GM23338 (cell line): Measurements from ENCODE around the gene ARL5C. TPM values are rescaled to one million over a fixed set of nuclear protein-coding genes. Genes with fewer than 3 reads are reported as not detected.
A peak's percentile ranks its signal among the peaks of the same experiment; 100 is the strongest.

ENCODE experiments used
- ATAC-seq: fragments of 200-7000 bp; cut with Tn5 transposase; 3 replicates; pipeline ENCODE4 v1.9.1; 2020
- DNase-seq: peaks from one replicate; pipeline ENCODE4 v3.0.0-alpha.2; 2015; ENCODE audit warnings: low spot score
- H2AFZ ChIP-seq: fragments of 200-600 bp; sonication (generic); 2 replicates; pipeline ENCODE4 v1.8.0; 2016; ENCODE audit warnings: antibody characterized with exemption, mild to moderate bottlenecking, moderate library complexity
- H3F3A ChIP-seq: fragments of 200-600 bp; sonication (generic); replicated peaks from 2 replicates; pipeline ENCODE4 v1.8.0; 2017; ENCODE audit warnings: antibody characterized with exemption, mixed run types, low read depth
- H3K27ac ChIP-seq: fragments of 200-600 bp; sonication (generic); 2 replicates; pipeline ENCODE4 v1.6.1; 2016; ENCODE audit warnings: low read depth
- H3K27me3 ChIP-seq: fragments of 200-600 bp; sonication (generic); 2 replicates; pipeline ENCODE4 v1.8.0; 2016; ENCODE audit warnings: mild to moderate bottlenecking, mixed run types, moderate library complexity; ENCODE audit not compliant: insufficient read depth
- H3K36me3 ChIP-seq: fragments of 200-600 bp; sonication (generic); 2 replicates; pipeline ENCODE4 v1.8.0; 2016; ENCODE audit warnings: mild to moderate bottlenecking; ENCODE audit not compliant: insufficient read depth
- H3K4me1 ChIP-seq: fragments of 200-600 bp; sonication (generic); 2 replicates; pipeline ENCODE4 v1.8.0; 2016; ENCODE audit warnings: mild to moderate bottlenecking, moderate library complexity; ENCODE audit not compliant: insufficient read depth
- H3K4me2 ChIP-seq: fragments of 200-600 bp; sonication (generic); 2 replicates; pipeline ENCODE4 v1.7.1; 2017; ENCODE audit warnings: mixed run types
- H3K4me3 ChIP-seq: fragments of 200-600 bp; sonication (generic); 2 replicates; pipeline ENCODE4 v1.6.1; 2016; ENCODE audit warnings: mixed run types
- H3K79me2 ChIP-seq: fragments of 200-600 bp; sonication (generic); replicated peaks from 2 replicates; pipeline ENCODE4 v1.8.0; 2017; ENCODE audit warnings: mild to moderate bottlenecking; ENCODE audit not compliant: insufficient read depth
- H3K9me2 ChIP-seq: fragments of 200-600 bp; sonication (generic); 2 replicates; pipeline ENCODE4 v1.8.0; 2017; ENCODE audit not compliant: insufficient read depth
- H4K20me1 ChIP-seq: fragments of 200-600 bp; sonication (generic); replicated peaks from 2 replicates; pipeline ENCODE4 v1.8.0; 2017; ENCODE audit warnings: mild to moderate bottlenecking; ENCODE audit not compliant: insufficient read depth
- H3K27ac Mint-ChIP-seq: 2 replicates; pipeline ENCODE4 v1.8.0; 2020; ENCODE audit warnings: inconsistent platforms, mild to moderate bottlenecking, moderate library complexity, mixed read lengths
- H3K27me3 Mint-ChIP-seq: 3 replicates; pipeline ENCODE4 v1.8.0; 2022; ENCODE audit warnings: low read depth, mild to moderate bottlenecking, moderate library complexity, mixed read lengths, inconsistent platforms; ENCODE audit not compliant: insufficient read depth, poor library complexity
- H3K36me3 Mint-ChIP-seq: 3 replicates; pipeline ENCODE4 v1.8.0; 2021; ENCODE audit warnings: low read depth, mild to moderate bottlenecking, inconsistent platforms, moderate library complexity, mixed read lengths
- H3K4me1 Mint-ChIP-seq: 3 replicates; pipeline ENCODE4 v1.8.0; 2020; ENCODE audit warnings: mild to moderate bottlenecking, inconsistent platforms, mixed read lengths
- H3K4me3 Mint-ChIP-seq: 3 replicates; pipeline ENCODE4 v1.8.0; 2021; ENCODE audit warnings: moderate library complexity, mild to moderate bottlenecking, inconsistent platforms, mixed read lengths
- H3K9me3 Mint-ChIP-seq: 3 replicates; pipeline ENCODE4 v1.8.0; 2020; ENCODE audit warnings: moderate library complexity, mild to moderate bottlenecking, inconsistent platforms, mixed read lengths
- ETS1 ChIP-seq: IDR thresholded peaks from 2 replicates; pipeline ENCODE4 v1.6.1; 2016; ENCODE audit warnings: antibody characterized with exemption
- EZH2 ChIP-seq: fragments of 200-600 bp; sonication (generic); IDR thresholded peaks from one replicate; pipeline ENCODE4 v1.8.0; 2017; ENCODE audit warnings: antibody characterized with exemption, mild to moderate bottlenecking, low read depth; ENCODE audit not compliant: unreplicated experiment
- EZH2phosphoT487 ChIP-seq: fragments of 200-600 bp; sonication (generic); IDR thresholded peaks from one replicate; pipeline ENCODE4 v1.8.1; 2018; ENCODE audit warnings: antibody characterized with exemption; ENCODE audit not compliant: unreplicated experiment
- JUNB ChIP-seq: IDR thresholded peaks from one replicate; pipeline ENCODE4 v1.6.1; 2016; ENCODE audit warnings: antibody characterized with exemption; ENCODE audit not compliant: unreplicated experiment
- NANOG ChIP-seq: IDR thresholded peaks from 2 replicates; pipeline ENCODE4 v1.6.1; 2016; ENCODE audit warnings: antibody characterized with exemption, borderline replicate concordance
- POLR2AphosphoS5 ChIP-seq: IDR thresholded peaks from 2 replicates; pipeline ENCODE4 v1.6.1; 2016; ENCODE audit warnings: antibody characterized with exemption, low read depth
- STAT1 ChIP-seq: IDR thresholded peaks from one replicate; pipeline ENCODE4 v1.6.1; 2016; ENCODE audit warnings: antibody characterized with exemption; ENCODE audit not compliant: unreplicated experiment
- ZNF114 ChIP-seq: fragments of 250-450 bp; sonication (Bioruptor Pico); IDR thresholded peaks from 2 replicates; pipeline ENCODE4 v1.5.0; 2020; ENCODE audit warnings: mild to moderate bottlenecking, moderate library complexity
- ZNF331 ChIP-seq: fragments of 250-450 bp; sonication (Bioruptor Pico); IDR thresholded peaks from 2 replicates; pipeline ENCODE4 v1.5.0; 2020; ENCODE audit warnings: low read depth, mild to moderate bottlenecking, moderate library complexity
- ZNF462 ChIP-seq: fragments of 250-450 bp; sonication (Bioruptor Pico); IDR thresholded peaks from 2 replicates; pipeline ENCODE4 v1.5.0; 2020; ENCODE audit warnings: mild to moderate bottlenecking, moderate library complexity
- polyA plus RNA-seq: library from polyadenylated mRNA; unstranded; fragments of >200 nt; fragmentation: Nextera tagmentation; extraction: Ambion mirVana; gene quantifications from 2 replicates; pipeline ENCODE4 v1.2.1, GENCODE V29; 2016
- total RNA-seq: library from RNA; depleted of rRNA; stranded (reverse); fragments of >200 nt; shearing (Covaris generic); gene quantifications from 2 replicates; pipeline ENCODE4 v1.2.3, GENCODE V29; 2014
- TF ChIP-seq, protein P1 (sequence below), 2 experiments: fragments of 200-600 bp in 1 of 2; sonication (generic) in 1 of 2; conservative IDR thresholded peaks; 2 replicates each; pipeline versions ENCODE4 v1.5.1 to v1.6.1; 2016 to 2017; ENCODE audit warnings: antibody characterized with exemption in 2 of 2, low read depth in 2 of 2, mild to moderate bottlenecking in 2 of 2, moderate library complexity in 1 of 2

The ARL5C gene
- total and polyA plus RNA-seq, 2 experiments from 2014 or later: not detected

- TF ChIP-seq, protein P1, sequence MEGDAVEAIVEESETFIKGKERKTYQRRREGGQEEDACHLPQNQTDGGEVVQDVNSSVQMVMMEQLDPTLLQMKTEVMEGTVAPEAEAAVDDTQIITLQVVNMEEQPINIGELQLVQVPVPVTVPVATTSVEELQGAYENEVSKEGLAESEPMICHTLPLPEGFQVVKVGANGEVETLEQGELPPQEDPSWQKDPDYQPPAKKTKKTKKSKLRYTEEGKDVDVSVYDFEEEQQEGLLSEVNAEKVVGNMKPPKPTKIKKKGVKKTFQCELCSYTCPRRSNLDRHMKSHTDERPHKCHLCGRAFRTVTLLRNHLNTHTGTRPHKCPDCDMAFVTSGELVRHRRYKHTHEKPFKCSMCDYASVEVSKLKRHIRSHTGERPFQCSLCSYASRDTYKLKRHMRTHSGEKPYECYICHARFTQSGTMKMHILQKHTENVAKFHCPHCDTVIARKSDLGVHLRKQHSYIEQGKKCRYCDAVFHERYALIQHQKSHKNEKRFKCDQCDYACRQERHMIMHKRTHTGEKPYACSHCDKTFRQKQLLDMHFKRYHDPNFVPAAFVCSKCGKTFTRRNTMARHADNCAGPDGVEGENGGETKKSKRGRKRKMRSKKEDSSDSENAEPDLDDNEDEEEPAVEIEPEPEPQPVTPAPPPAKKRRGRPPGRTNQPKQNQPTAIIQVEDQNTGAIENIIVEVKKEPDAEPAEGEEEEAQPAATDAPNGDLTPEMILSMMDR (conservative IDR thresholded peaks at IDR 0.05; ENCODE audit: low read depth in 2 of 2): no peak
- no peak for TF ChIP-seq EZH2phosphoT487
- no peak for TF ChIP-seq JUNB
Observed at GRCh38 chr17:39208136-39208535, 42.2 kb upstream of the ARL5C start (continued).

GRCh38 chr17:39205112-39205526, 39.2 kb upstream of the ARL5C start:
- no peak overlapping the region for H3K4me2 ChIP-seq
- peaks cover 59% of the 10 kb centered on the region for H3F3A ChIP-seq
- no peak overlapping the region for H3K27ac Mint-ChIP-seq
- H3K4me3 Mint-ChIP-seq: no peak overlapping the region
- peaks cover 28% of the 10 kb centered on the region for H3K4me1 ChIP-seq
- no peak for DNase-seq
- 0 out of 2 replicates have a peak, but pooled peaks cover under 1% of the 10 kb centered on the region for H3K27me3 ChIP-seq
- peaks cover 54% of the 10 kb centered on the region for H3K36me3 Mint-ChIP-seq
- no peak overlapping the region for H2AFZ ChIP-seq
- H3K4me3 ChIP-seq: no peak overlapping the region
- no peaks in the 10 kb centered on the region; the same call in 1 of the 3 replicates for H3K9me3 Mint-ChIP-seq
- peaks cover 43% of the 10 kb centered on the region for H3K4me1 Mint-ChIP-seq
- H3K27me3 Mint-ChIP-seq: peaks cover 15% of the 10 kb centered on the region
- H3K9me2 ChIP-seq: no peaks in the 10 kb centered on the region
- peaks cover 26% of the 10 kb centered on the region for H3K79me2 ChIP-seq
- peaks cover 28% of the 10 kb centered on the region for H4K20me1 ChIP-seq
- no peak for ATAC-seq
- peaks cover 46% of the 10 kb centered on the region for H3K36me3 ChIP-seq
- no peak for TF ChIP-seq ZNF331 (CRISPR knock-in tag)
- no peak for TF ChIP-seq NANOG
- TF ChIP-seq ETS1: no peak
- TF ChIP-seq EZH2: no peak
- TF ChIP-seq STAT1: no peak
- peak overlapping the region; percentile 63; the same call in 1 of the 2 replicates for H3K27ac ChIP-seq

- Mint-ChIP-seq H3K4me3 (no peak overlapping the region), H3K27ac (no peak overlapping the region), H3K27me3 (peaks cover 18% of the 10 kb centered on the region), H3K9me3 (no peaks in the 10 kb centered on the region; the same call in 1 of the 3 replicates), H3K36me3 (peaks cover 57% of the 10 kb centered on the region), H3K4me1 (peaks cover 43% of the 10 kb centered on the region)
- H3K27ac ChIP-seq: peak overlapping the region; percentile 66
- H4K20me1 ChIP-seq: peaks cover 28% of the 10 kb centered on the region
- H3K36me3 ChIP-seq: peaks cover 46% of the 10 kb centered on the region
- no peak overlapping the region for H3K4me3 ChIP-seq
- peaks cover 25% of the 10 kb centered on the region for H3K4me1 ChIP-seq
- H3K4me2 ChIP-seq: no peak overlapping the region
- H3K9me2 ChIP-seq: no peaks in the 10 kb centered on the region
- H3K27me3 ChIP-seq: no peaks in the 10 kb centered on the region
- H2AFZ ChIP-seq: no peak overlapping the region
- peaks cover 59% of the 10 kb centered on the region for H3F3A ChIP-seq
- DNase-seq: no peak
- H3K79me2 ChIP-seq: peaks cover 26% of the 10 kb centered on the region
- no peak for ATAC-seq
- no peak for TF ChIP-seq EZH2phosphoT487
- TF ChIP-seq ZNF462 (CRISPR knock-in tag): no peak
- TF ChIP-seq JUNB: no peak
- no peak for TF ChIP-seq EZH2
- TF ChIP-seq ZNF114: no peak
- no peak for TF ChIP-seq POLR2AphosphoS5
Observed at GRCh38 chr17:39204245-39204644, 38.3 kb upstream of the ARL5C start.
